HL-60/S4 treated with phorbol 12-myristate 13-acetate at 8.2 ng/mL for 4 days and 3 days (cell line): ENCODE measurements around the gene RNASEH2C.
"Not testable (repeated sequence)": the region's sequence is repeated elsewhere in the genome, so short reads cannot be mapped to it uniquely, and the experiment has no call there.

Experiments
- in situ Hi-C: fragments of 300-500 bp; cut with MboI; formaldehyde crosslinking; loops from 2 replicates; pipeline ENCODE4 v1.15.0; 2022; ENCODE audit warnings: low sequenced_read_pairs

RNASEH2C gene

DNA sequence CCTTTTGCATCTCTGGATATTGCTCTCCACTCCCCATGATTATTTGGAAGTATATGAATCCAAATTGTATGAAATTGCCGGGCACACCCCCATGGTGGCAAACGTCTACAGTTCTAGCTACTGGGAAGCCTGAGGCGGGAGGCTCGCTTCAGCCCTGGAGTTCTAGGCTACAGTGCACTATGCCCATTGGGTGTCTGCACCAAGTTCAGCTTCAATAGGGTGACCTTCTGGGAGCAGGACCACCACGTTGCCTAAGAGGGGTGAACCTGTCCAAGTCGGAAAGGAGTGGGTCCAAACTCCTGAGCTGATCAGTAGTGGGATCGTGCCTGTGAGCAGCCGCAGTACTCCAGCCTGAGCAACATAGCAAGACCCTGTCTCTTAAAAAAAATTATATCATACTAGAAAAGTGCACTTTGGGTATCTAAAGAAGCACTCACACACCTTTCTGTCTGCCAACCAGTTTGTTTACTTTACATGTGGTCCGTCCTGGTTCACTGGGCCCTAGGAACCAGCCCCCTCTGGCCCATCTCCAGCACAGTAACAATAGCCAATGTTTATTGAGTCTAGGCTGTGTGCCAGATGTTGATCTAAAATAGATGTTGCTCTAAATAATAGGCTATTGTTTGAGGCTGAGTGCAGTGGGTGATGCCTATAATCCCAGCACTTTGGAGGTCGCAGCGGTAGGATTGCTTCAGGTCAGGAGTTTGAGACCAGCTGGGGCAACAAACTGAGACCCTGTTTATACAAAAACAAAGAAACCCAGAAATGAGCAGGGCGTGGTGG, 24.9 kb downstream of the RNASEH2C start:
- in situ Hi-C loops, result no loop called here

DNA sequence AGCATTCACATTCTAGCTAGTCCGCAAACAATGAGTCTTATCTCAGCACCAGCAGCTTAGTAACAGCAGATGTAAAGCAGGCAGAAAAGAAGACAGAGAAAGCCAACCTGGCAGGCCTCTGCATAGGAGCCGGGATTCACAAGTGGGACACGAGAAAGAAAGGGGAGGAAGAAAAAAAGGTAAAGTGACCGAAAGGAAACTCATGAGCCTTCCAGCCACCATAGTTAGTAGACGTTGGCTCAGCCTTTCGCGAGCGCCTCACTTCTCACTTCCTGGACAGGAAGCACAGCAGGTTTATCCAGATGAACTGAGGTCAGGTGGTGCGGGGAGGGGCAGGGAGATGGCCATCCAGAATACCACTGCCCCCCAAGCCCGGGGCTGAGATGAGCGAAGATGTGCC, 28.2 kb downstream of the RNASEH2C start:
- in situ Hi-C loops, result no loop called here

DNA sequence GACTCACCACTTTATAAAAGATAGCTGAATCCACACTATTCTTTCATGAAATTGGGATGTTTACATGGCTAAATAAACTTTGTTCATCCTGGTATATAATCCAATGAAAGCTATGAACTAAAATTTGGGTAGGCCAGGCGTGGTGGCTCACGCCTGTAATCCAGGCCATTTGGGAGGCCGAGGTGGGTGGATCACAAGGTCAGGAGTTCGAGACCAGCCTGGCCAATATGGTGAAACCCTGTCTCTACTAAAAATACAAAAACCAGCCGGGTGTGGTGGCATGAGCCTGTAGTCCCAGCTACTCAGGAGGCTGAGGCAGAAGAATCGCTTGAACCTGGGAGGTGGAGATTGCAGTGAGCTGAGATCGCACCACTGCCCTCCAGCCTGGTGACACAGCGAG, 28.8 kb downstream of the RNASEH2C start:
- in situ Hi-C loops, result not testable (repeated sequence)

DNA sequence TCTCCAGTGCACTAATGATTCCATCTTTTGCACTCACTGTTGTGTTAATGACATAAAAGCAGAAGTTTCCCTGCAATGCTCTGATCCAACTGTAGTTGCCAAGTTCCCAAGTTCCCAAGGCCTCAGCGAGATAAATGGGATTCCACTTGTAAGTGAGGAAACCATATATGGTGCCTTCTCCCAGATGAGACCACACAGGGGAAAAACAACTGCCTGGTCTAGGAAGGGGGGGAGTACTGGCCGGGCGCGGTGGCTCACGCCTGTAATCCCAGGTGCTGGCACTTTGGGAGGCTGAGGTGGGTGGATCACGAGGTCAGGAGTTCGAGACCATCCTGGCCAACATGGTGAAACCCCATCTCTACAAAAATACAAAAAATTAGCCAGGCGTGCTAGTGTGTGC, 34.6 kb downstream of the RNASEH2C start:
- in situ Hi-C loops, result no loop called here

DNA sequence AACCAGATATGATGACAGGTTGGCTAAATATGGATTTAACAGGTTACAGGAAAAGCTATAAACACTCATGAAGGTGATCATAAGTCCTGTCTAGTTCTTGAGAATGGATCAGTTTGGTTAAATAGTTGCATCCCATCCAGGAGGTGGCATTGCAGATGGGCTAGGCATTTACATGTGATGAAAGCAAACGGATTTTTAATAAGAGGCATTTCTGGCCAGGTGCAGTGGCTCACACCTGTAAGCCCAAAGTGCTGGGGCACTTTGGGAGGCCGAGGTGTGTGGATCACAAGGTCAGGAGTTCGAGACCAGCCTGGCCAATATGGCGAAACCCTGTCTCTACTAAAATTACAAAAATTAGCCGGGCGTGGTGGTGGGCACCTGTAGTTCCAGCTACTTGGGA, 37.1 kb downstream of the RNASEH2C start:
- in situ Hi-C loops, result not testable (repeated sequence)

DNA sequence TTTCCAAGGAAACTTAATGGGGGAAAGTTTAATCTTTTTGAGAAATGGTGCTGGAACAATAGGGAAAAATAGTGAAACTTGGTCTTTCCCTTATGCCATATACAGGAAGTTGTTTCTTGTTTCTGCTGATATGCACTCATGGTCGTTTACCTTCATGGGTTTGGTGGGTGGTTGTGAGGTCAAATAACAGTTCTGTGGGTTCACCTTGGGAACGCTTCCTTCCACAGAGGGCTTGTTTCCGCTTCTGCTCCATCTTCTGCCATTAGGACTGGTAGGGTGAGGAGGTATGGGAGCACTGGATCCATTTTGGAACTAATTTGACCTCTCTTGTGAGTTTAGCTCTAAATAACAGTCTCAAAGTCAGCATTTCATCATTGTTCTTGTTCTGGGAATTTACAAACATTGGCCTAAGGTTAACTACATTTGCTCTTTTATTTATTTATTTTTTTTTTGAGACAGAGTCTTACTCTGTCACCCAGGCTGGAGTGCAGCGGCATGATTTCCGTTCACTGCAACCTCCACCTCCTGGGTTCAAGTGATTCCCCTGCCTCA, 40.3 kb downstream of the RNASEH2C start:
- in situ Hi-C loops, result no loop called here

DNA sequence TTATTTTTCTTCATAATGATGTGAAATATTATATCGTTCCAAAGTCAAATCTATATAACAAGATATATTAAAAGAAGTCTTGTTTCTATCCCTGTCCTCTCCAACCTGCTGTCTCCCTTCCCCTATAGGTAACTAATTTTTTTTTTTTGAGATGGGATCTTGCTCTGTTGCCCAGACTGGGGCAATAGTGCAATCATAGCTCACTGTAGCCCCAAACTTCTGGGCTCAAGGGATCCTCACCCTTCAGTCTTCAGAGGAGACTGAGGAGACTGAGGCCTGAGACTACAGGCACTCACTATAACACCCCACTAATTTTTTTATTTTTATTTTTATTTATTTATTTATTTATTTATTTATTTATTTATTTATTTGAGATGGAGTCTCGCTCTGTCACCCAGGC, 47.6 kb downstream of the RNASEH2C start:
- in situ Hi-C loops, result no loop called here

DNA sequence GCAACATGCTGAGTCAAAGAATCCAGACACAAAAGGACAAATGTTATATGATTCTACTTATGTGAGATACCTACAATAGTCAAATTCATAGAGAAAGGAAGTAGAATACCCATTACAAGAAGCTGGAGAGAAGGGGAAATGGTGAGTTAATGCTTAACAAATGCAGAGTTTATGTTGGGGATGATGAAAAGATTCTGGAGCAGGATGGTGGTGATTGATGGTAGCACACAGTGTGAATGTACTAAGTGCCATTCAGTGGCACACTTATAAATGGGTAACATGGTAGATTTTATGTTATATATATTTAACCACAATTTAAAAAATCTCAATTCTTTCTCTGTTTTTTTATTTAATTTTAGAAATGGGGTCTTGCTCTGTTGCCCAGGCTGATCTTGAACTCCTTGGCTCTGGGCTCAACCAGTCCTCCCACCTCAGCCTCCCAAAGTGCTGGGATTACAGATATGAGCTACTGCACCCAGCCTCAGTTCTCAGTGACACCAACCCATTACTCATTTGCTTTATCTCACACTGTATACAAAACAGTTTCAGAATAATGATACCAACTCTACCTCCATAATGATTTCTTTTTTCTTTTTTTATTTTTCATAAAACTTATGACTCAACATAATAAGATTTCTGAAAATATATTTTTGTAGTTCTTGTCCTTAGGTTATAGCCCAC, 48.3 kb downstream of the RNASEH2C start:
- in situ Hi-C loops, result no loop called here
